ENCODE measurements around the gene EFCAB11. TPM values are rescaled to one million over a fixed set of nuclear protein-coding genes. Genes with fewer than 3 reads are reported as not detected.

Gene EFCAB11
- total RNA-seq, 5 donors from 2014 or later (not counting 1 experiment from before 2014, with no cell fraction given) = 1.1 to 2.4 (median 1.5) TPM

- ChIA-PET POLR2A (no interaction called here), CTCF (no interaction called here)
- Mint-ChIP-seq H3K4me3 (no peak overlapping the region), H3K27ac (no peak overlapping the region), H3K27me3 (peaks cover 3 to 5% of the 10 kb centered on the region in 2 donors), H3K36me3 (no peaks in the 10 kb centered on the region), H3K9me3 (no peaks in the 10 kb centered on the region), H3K4me1 (no peaks in the 10 kb centered on the region)
- no peak for DNase-seq
- no peak overlapping the region for H3K27ac ChIP-seq (ENCODE audit: low read length)
- H3K4me1 ChIP-seq (ENCODE audit: control insufficient read depth in 1 of 2, extremely low read depth in 1 of 2, insufficient read depth in 2 of 2, low read length in 2 of 2) = no peaks in the 10 kb centered on the region
- H3K36me3 ChIP-seq (ENCODE audit: control insufficient read depth in 2 of 2, extremely low read depth in 1 of 2, insufficient read depth in 1 of 2, low read length in 1 of 2) = no peaks in the 10 kb centered on the region
- no peaks in the 10 kb centered on the region for H3K9me3 ChIP-seq
- H3K4me3 ChIP-seq (ENCODE audit: control insufficient read depth in 1 of 2, extremely low read depth in 1 of 2, low read length in 1 of 2) = no peak overlapping the region
- no peak for ATAC-seq (replicated peaks in 1 of 4)
- peaks cover 0 to 2% of the 10 kb centered on the region in 2 experiments for H3K27me3 ChIP-seq (replicated peaks in 1 of 2; ENCODE audit: control insufficient read depth in 2 of 2, extremely low read depth in 1 of 2, insufficient read depth in 2 of 2, low read length in 1 of 2)
- 67% methylated on average over 1 of the region's 2 CpGs for WGBS (ENCODE audit: insufficient coverage)
Measured at GRCh38 chr14:89806451-89806850, 148.1 kb downstream of the EFCAB11 start.

GRCh38 chr14:89805501-89805900 is 149.0 kb downstream of the EFCAB11 start:
- Histone ChIP-seq H3K4me3 (ENCODE audit: control insufficient read depth in 1 of 2, extremely low read depth in 1 of 2, low read length in 1 of 2) (no peak overlapping the region), H3K4me1 (ENCODE audit: control insufficient read depth in 1 of 2, extremely low read depth in 1 of 2, insufficient read depth in 2 of 2, low read length in 2 of 2) (no peaks in the 10 kb centered on the region), H3K27me3 (replicated peaks in 1 of 2; ENCODE audit: control insufficient read depth in 2 of 2, extremely low read depth in 1 of 2, insufficient read depth in 2 of 2, low read length in 1 of 2) (peaks cover 0 to 2% of the 10 kb centered on the region in 2 experiments), H3K36me3 (ENCODE audit: control insufficient read depth in 2 of 2, extremely low read depth in 1 of 2, insufficient read depth in 1 of 2, low read length in 1 of 2) (no peaks in the 10 kb centered on the region), H3K27ac (ENCODE audit: low read length) (no peak overlapping the region), H3K9me3 (no peaks in the 10 kb centered on the region)
- ChIA-PET POLR2A (no interaction called here), CTCF (no interaction called here)
- H3K4me1 Mint-ChIP-seq = peaks cover 0 to 5% (median 0%) of the 10 kb centered on the region in 3 donors
- H3K36me3 Mint-ChIP-seq = peaks cover 3% of the 10 kb centered on the region
- no peaks in the 10 kb centered on the region for H3K9me3 Mint-ChIP-seq
- H3K4me3 Mint-ChIP-seq = no peak overlapping the region
- WGBS (ENCODE audit: insufficient coverage) = no CpG with 5 or more reads among the region's 1 CpG
- DNase-seq (no peak), ATAC-seq (replicated peaks in 1 of 4) (no peak)
- no peak overlapping the region for H3K27ac Mint-ChIP-seq
- H3K27me3 Mint-ChIP-seq = no peaks in the 10 kb centered on the region

GRCh38 chr14:89803542-89803941 is 151.0 kb downstream of the EFCAB11 start:
- ATAC-seq (replicated peaks in 1 of 4) = no peak
- peaks cover 3% of the 10 kb centered on the region for H3K36me3 Mint-ChIP-seq
- ChIA-PET CTCF (no interaction called here), POLR2A (no interaction called here)
- H3K27ac Mint-ChIP-seq = no peak overlapping the region
- no peak overlapping the region for H3K4me3 ChIP-seq (ENCODE audit: control insufficient read depth in 1 of 2, extremely low read depth in 1 of 2, low read length in 1 of 2)
- H3K4me1 Mint-ChIP-seq = peaks cover 0 to 5% (median 0%) of the 10 kb centered on the region in 3 donors
- H3K9me3 Mint-ChIP-seq = no peaks in the 10 kb centered on the region
- no peaks in the 10 kb centered on the region for H3K36me3 ChIP-seq (ENCODE audit: control insufficient read depth in 2 of 2, extremely low read depth in 1 of 2, insufficient read depth in 1 of 2, low read length in 1 of 2)
- 63% methylated on average over 1 of the region's 5 CpGs for WGBS (ENCODE audit: insufficient coverage)
- no peak for DNase-seq
- H3K4me3 Mint-ChIP-seq = no peak overlapping the region
- no peaks in the 10 kb centered on the region for H3K4me1 ChIP-seq (ENCODE audit: control insufficient read depth in 1 of 2, extremely low read depth in 1 of 2, insufficient read depth in 2 of 2, low read length in 2 of 2)
- peaks cover 0 to 3% of the 10 kb centered on the region in 2 donors for H3K27me3 Mint-ChIP-seq
- H3K27ac ChIP-seq (ENCODE audit: low read length) = no peak overlapping the region
- no peaks in the 10 kb centered on the region for H3K9me3 ChIP-seq
- H3K27me3 ChIP-seq (replicated peaks in 1 of 2; ENCODE audit: control insufficient read depth in 2 of 2, extremely low read depth in 1 of 2, insufficient read depth in 2 of 2, low read length in 1 of 2) = peaks cover 0 to 2% of the 10 kb centered on the region in 2 experiments

DNA sequence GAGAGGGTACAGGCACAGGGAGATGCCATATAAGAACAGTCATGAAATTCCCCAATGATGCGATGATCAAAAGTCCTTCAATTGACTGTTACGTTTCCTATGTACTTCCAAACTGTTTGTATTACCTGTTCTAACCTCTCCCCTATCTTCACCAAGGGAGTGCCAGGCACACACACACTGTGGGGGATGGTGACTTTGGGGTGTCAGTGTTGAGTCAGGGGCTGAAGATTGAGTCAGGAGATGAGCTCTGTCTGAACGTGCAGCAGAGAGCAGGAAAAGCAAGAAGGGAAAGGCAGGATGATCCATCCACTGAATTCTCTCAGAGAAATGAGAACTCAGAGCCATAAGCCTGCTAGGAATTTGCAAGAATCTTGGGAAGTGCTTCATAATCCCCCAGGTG is 153.4 kb downstream of the EFCAB11 start:
- no peaks in the 10 kb centered on the region for H3K4me1 ChIP-seq (ENCODE audit: control insufficient read depth in 1 of 2, extremely low read depth in 1 of 2, insufficient read depth in 2 of 2, low read length in 2 of 2)
- peaks cover 3% of the 10 kb centered on the region for H3K36me3 Mint-ChIP-seq
- no peak overlapping the region for H3K4me3 Mint-ChIP-seq
- H3K9me3 ChIP-seq = no peaks in the 10 kb centered on the region
- WGBS (ENCODE audit: insufficient coverage) = 88% methylated on average over 1 of the region's 3 CpGs
- no peak for DNase-seq
- H3K4me3 ChIP-seq (ENCODE audit: control insufficient read depth in 1 of 2, extremely low read depth in 1 of 2, low read length in 1 of 2) = no peak overlapping the region
- no peaks in the 10 kb centered on the region for H3K36me3 ChIP-seq (ENCODE audit: control insufficient read depth in 2 of 2, extremely low read depth in 1 of 2, insufficient read depth in 1 of 2, low read length in 1 of 2)
- no peak overlapping the region for H3K27ac Mint-ChIP-seq
- H3K9me3 Mint-ChIP-seq = no peaks in the 10 kb centered on the region
- H3K4me1 Mint-ChIP-seq = peaks cover 0 to 5% (median 0%) of the 10 kb centered on the region in 3 donors
- ATAC-seq (replicated peaks in 1 of 4) = no peak
- H3K27me3 Mint-ChIP-seq = peaks cover 0 to 3% of the 10 kb centered on the region in 2 donors
- H3K27ac ChIP-seq (ENCODE audit: low read length) = no peak overlapping the region
- peaks cover 0 to 2% of the 10 kb centered on the region in 2 experiments for H3K27me3 ChIP-seq (replicated peaks in 1 of 2; ENCODE audit: control insufficient read depth in 2 of 2, extremely low read depth in 1 of 2, insufficient read depth in 2 of 2, low read length in 1 of 2)
- ChIA-PET CTCF (no interaction called here), POLR2A (no interaction called here)

DNA sequence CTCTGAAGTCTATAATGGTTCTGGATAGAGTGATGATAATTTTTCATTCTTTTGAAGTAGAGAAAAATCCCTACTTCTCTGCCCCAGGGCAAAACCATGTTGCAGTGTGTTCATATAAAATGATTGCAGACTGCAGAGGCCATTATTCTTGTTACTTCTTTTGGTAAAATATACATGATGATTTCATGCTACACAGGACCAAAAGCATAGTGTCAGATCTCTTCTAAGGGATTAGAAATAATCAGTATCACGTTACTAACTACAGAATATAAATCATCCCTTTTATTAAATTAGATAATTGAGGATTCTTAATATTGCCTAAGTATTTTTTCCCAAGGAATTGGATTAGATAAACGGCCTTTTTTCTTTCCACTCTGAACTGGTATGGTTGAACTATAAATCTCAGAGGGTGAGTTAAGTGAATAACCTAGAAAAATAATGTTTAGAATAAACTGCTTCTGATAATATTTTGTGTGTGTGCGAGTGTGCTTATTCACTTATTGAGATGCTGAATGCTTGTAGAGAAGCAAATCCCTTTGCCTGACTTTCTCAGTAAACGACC is 156.2 kb downstream of the EFCAB11 start:
- ChIA-PET POLR2A (no interaction called here), CTCF (no interaction called here)
- ATAC-seq (replicated peaks in 1 of 4) (no peak), DNase-seq (no peak)
- Mint-ChIP-seq H3K36me3 (peaks cover 3% of the 10 kb centered on the region), H3K27ac (no peak overlapping the region), H3K4me1 (peaks cover 0 to 5% (median 0%) of the 10 kb centered on the region in 3 donors), H3K4me3 (no peak overlapping the region), H3K9me3 (no peaks in the 10 kb centered on the region), H3K27me3 (peaks cover 0 to 3% of the 10 kb centered on the region in 2 donors)
- no peak overlapping the region for H3K4me3 ChIP-seq (ENCODE audit: control insufficient read depth in 1 of 2, extremely low read depth in 1 of 2, low read length in 1 of 2)
- H3K36me3 ChIP-seq (ENCODE audit: control insufficient read depth in 2 of 2, extremely low read depth in 1 of 2, insufficient read depth in 1 of 2, low read length in 1 of 2) = no peaks in the 10 kb centered on the region
- H3K27ac ChIP-seq (ENCODE audit: low read length) = no peak overlapping the region
- 100% methylated on average over 1 of the region's 4 CpGs for WGBS (ENCODE audit: insufficient coverage)
- peaks cover 0 to 2% of the 10 kb centered on the region in 2 experiments for H3K27me3 ChIP-seq (replicated peaks in 1 of 2; ENCODE audit: control insufficient read depth in 2 of 2, extremely low read depth in 1 of 2, insufficient read depth in 2 of 2, low read length in 1 of 2)
- H3K9me3 ChIP-seq = no peaks in the 10 kb centered on the region
- no peaks in the 10 kb centered on the region for H3K4me1 ChIP-seq (ENCODE audit: control insufficient read depth in 1 of 2, extremely low read depth in 1 of 2, insufficient read depth in 2 of 2, low read length in 2 of 2)

- DNase-seq (no peak), ATAC-seq (replicated peaks in 1 of 4) (no peak)
- H3K9me3 Mint-ChIP-seq = no peaks in the 10 kb centered on the region
- no peaks in the 10 kb centered on the region for H3K9me3 ChIP-seq
- H3K36me3 ChIP-seq (ENCODE audit: control insufficient read depth in 2 of 2, extremely low read depth in 1 of 2, insufficient read depth in 1 of 2, low read length in 1 of 2) = no peaks in the 10 kb centered on the region
- no peak overlapping the region for H3K27ac Mint-ChIP-seq
- CTCF ChIA-PET = no interaction called here
- H3K27me3 ChIP-seq (replicated peaks in 1 of 2; ENCODE audit: control insufficient read depth in 2 of 2, extremely low read depth in 1 of 2, insufficient read depth in 2 of 2, low read length in 1 of 2) = no peaks in the 10 kb centered on the region
- H3K4me1 Mint-ChIP-seq = peaks cover 0 to 5% (median 0%) of the 10 kb centered on the region in 3 donors
- POLR2A ChIA-PET = no interaction called here
- no peak overlapping the region for H3K4me3 Mint-ChIP-seq
- no peaks in the 10 kb centered on the region for H3K4me1 ChIP-seq (ENCODE audit: control insufficient read depth in 1 of 2, extremely low read depth in 1 of 2, insufficient read depth in 2 of 2, low read length in 2 of 2)
- no peak overlapping the region for H3K27ac ChIP-seq (ENCODE audit: low read length)
- no peak overlapping the region for H3K4me3 ChIP-seq (ENCODE audit: control insufficient read depth in 1 of 2, extremely low read depth in 1 of 2, low read length in 1 of 2)
- WGBS (ENCODE audit: insufficient coverage) = 0% methylated on average over 1 of the region's 5 CpGs
- H3K27me3 Mint-ChIP-seq = peaks cover 0 to 3% of the 10 kb centered on the region in 2 donors
- peaks cover 3% of the 10 kb centered on the region for H3K36me3 Mint-ChIP-seq
Measured at GRCh38 chr14:89797148-89797547, 157.4 kb downstream of the EFCAB11 start.

DNA sequence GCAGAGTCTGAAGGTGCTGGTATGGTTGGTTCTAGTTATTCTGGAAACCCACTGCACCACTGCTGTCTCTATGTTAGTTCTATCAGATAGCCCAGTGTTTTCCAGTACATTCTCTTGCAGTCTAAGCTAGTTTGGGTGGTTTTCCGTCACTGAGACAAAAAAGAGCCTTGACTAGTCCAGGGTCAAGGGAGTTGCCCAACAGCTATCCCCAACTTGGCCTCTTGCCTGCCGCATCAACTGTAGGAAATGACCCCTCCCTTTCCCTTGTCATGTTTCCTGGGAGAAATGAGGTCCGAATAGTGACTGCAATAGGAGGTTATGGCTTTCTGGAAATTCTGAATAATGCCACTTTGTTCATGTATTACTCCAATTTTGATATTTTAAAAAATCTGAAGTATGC is 160.4 kb downstream of the EFCAB11 start:
- Histone ChIP-seq H3K4me3 (ENCODE audit: control insufficient read depth in 1 of 2, extremely low read depth in 1 of 2, low read length in 1 of 2) (no peak overlapping the region), H3K27me3 (replicated peaks in 1 of 2; ENCODE audit: control insufficient read depth in 2 of 2, extremely low read depth in 1 of 2, insufficient read depth in 2 of 2, low read length in 1 of 2) (no peaks in the 10 kb centered on the region), H3K9me3 (no peaks in the 10 kb centered on the region), H3K36me3 (ENCODE audit: control insufficient read depth in 2 of 2, extremely low read depth in 1 of 2, insufficient read depth in 1 of 2, low read length in 1 of 2) (no peaks in the 10 kb centered on the region), H3K27ac (ENCODE audit: low read length) (no peak overlapping the region), H3K4me1 (ENCODE audit: control insufficient read depth in 1 of 2, extremely low read depth in 1 of 2, insufficient read depth in 2 of 2, low read length in 2 of 2) (no peaks in the 10 kb centered on the region)
- ChIA-PET POLR2A (interaction anchor here in 1 of 2 donors (0.6 kb wide), 1 partner anchor 53 kb away, joined by 4 read pairs; no protein-coding TSS in a partner anchor), CTCF (no interaction called here)
- WGBS (ENCODE audit: insufficient coverage) = no CpG with 5 or more reads among the region's 3 CpGs
- Mint-ChIP-seq H3K4me1 (no peaks in the 10 kb centered on the region), H3K9me3 (no peaks in the 10 kb centered on the region), H3K36me3 (no peaks in the 10 kb centered on the region), H3K4me3 (no peak overlapping the region), H3K27me3 (no peaks in the 10 kb centered on the region), H3K27ac (no peak overlapping the region)
- DNase-seq = no peak
- ATAC-seq (replicated peaks in 1 of 4) = no peak

Data from T-cell (primary cell).